ENCODE results near the gene PAK1IP1.
"Not testable (repeated sequence)": the region's sequence is repeated elsewhere in the genome, so short reads cannot be mapped to it uniquely, and the experiment has no call there.

The PAK1IP1 gene

DNA sequence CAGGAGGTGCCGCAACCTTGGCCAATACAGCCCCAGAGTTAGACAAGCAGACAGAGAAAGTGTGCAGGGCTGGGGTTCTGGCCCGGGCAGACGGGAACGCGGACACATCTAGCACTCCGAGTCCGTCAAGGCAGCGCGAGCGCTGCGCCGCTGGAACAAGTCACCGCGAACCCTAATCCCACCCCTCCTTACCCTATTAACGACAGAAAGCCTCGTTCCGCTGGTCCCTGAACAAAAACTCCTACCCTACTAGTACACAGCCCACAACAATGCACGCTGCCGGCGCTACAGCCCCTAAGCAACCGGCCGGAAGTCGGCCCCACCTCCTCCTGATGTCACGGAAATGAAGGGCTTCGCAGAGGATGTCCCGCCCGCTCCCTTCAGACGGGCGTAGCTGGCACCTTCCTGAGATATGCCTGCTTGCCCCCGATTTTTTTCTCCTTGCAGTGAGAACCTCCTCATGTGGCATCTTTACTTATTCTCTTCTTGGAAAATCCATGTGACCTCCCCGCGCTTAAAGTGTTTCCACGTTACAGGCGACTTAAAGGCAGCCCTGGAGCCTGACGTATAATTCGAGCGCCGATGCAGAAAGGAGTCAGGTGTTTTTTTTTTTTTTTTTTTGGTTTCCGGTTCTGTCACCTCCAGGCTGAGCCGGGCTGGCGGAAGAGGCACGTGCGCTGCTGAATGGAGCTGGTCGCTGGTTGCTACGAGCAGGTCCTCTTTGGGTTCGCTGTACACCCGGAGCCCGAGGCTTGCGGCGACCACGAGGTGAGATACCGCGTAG, at the start of gene PAK1IP1, which contains the start of gene C6orf52:
Gene PAK1IP1, plus strand, starts transcription at position 671 of the 784 bp plus-strand sequence. Its CDS starts 14 bp downstream, at position 685.
Gene C6orf52, minus strand, starts transcription at position 315 of the 784 bp plus-strand sequence. CDS start 7,066 bp downstream, outside the sequence.
- peak; percentile 82 for DNase-seq (ENCODE audit: low read depth)

DNA sequence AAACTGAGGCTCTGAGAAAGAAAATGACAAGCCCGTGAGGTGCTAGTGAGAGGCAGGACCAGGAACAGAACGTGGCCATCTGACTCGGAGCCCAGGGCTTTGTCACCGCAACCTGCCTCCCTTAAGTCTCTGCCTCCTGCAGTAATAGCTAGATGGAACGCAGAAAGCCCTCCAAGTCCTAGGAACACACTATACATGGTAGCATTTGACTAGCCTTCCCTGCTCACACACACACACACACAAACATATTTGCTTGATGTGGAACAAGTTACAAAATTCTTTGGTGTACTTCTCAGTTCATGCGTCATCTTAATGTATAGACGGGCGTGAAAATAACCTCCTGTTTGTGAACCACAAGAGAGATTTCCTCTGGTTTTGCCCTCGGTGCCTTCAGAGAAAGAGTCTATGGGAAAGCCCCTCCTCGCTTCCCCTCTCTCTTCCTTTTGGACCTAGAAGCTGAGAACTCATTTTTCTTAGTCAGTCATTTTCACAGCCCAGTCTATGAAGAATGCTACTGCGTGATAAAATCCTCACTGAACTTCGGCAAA, 39.2 kb upstream of the PAK1IP1 start:
- no peak for DNase-seq (ENCODE audit: low read depth)

GRCh38 chr6:10658910-10659698, 35.7 kb upstream of the PAK1IP1 start:
- DNase-seq (ENCODE audit: low read depth) = no peak

DNA sequence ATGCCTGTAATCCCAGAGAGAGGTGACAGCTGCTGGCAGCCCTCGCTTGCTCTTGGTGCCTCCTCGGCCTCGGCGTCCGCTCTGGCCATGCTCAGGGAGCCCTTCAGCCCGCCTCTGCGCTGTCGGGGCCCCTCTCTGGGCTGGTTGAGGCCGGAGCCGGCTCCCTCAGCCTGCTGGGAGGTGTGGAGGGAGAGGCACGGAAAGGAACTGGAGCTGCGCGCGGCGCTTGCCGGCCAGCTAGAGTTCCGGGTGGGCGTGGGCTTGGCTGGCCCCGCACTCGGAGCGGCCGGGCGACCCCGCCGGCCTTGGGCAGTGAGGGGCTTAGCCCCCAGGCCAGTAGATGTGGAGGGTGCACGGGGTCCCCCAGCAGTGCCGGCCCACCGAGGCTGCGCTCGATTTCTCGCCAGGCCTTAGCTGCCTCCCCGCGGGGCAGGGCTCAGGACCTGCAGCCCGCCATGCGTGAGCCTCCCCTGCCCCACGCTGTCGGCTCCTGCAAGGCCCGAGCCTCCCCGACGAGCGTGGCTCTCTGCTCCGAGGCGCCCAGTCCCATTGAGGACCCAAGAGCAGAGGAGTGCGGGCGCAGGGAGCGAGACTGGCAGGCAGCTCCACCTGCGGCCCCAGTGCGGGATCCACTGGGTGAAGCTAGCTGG, 34.9 kb upstream of the PAK1IP1 start:
- DNase-seq (ENCODE audit: low read depth) = no peak

DNA sequence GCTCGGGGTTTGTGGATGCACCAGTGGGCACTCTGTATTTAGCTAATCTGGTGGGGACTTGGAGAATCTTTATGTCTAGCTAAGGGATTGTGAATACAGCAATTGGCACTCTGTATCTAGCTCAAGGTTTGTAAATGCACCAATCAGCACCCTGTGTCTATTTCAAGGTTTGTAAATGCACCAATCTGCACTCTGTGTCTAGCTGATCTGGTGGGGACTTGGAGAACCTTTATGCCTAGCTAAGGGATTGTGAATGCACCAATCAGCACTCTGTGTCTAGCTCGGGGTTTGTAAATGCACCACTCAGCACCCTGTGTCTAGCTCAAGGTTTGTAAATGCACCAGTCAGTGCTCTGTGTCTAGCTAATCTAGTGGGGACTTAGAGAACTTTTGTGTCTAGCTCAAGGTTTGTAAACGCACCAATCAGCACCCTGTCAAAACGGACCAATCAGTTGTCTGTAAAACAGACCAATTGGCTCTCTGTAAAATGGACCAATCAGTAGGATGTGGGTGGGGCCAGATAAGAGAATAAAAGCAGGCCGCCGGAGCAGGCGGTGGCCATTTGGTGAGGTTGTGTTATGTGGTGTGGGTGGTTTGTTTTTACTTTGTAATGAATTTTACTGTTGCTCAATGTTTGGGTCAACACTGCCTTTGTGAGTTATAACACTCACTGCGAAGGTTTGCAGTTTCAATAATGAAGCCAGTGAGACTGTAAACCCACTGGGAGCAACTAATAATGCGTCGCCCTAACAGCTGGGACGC, 34.2 kb upstream of the PAK1IP1 start:
- DNase-seq (ENCODE audit: low read depth) = not testable (repeated sequence)

DNA sequence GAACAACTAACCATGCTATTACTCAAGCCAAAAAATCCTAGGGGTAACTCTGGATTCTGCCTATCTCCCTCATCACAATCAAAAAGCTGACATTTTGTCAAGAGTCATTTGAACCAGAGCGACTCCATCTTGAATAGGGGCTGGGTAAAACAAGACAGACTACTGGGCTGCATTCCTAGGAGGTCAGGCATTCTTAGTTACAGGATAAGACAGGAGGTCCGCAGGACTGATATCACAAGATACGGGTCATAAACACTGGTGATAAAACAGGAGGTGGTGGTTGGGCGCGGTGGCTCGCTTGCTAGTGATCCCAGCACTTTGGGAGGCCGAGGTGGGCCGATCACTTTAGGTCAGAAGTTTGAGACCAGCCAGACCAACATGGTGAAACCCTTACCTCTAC, 32.6 kb upstream of the PAK1IP1 start:
- DNase-seq (ENCODE audit: low read depth) = no peak

DNA sequence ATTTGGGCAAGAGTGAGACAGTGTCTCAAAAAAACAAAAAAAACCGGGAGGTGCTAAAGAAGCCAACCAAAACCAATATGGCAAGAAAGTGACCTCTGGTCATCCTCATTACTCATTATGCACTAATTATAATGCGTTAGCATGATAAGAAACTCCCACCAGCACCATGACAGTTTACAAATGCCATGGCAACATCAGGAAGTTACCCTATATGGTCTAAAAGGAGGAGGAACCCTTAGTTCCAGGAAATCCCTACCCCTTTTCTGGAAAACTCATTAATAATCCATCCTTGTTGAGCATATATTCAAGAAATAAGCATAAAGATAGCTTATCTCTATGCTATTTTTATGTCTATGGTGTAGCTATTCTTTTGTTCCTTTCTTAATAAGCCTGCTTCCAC, 32.0 kb upstream of the PAK1IP1 start:
- no peak for DNase-seq (ENCODE audit: low read depth)

GRCh38 chr6:10665595-10665994, 29.2 kb upstream of the PAK1IP1 start:
- not testable (repeated sequence) for DNase-seq (ENCODE audit: low read depth)

- no peak for DNase-seq (ENCODE audit: low read depth)
Observed at GRCh38 chr6:10668126-10668917, 26.4 kb upstream of the PAK1IP1 start.

DNA sequence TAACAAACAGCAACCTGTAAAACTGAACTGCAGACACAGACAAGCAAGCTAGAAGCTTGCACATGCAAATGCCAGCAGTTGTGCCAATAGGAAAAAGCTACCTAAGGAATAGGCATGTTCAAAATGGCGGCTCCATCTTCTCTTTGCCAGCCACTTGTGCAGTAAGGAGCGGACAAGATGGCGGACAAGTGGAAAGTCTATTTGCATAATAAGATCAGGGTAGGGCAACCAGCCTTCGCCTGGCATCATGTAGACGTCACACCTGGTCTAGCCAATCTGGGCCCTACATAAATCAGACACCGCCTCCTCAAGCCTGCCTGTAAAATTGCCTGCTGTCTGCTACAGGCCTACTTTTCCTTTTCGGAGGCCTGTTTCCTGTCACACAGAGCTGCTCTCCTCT, 18.4 kb upstream of the PAK1IP1 start:
- no peak for DNase-seq (ENCODE audit: low read depth)

DNA sequence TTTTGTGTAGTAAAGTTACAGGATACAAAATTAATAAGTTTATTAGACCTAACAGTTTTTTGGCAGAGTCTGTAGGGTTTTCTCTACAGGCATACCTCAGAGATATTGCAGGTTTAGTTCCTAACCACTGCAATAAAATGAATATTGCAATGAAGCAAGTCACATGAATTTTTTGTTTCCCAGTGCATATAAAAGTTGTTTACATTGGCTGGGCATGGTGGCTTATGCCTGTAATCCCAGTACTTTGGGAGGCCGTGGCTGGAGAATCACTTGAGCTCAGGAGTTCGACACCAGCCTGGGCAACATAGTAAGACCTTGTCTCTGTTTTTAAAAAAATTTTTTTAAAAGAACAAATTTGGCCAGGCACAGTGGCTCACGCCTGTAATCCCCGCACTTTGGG, 16.3 kb upstream of the PAK1IP1 start:
- no peak for DNase-seq (ENCODE audit: low read depth)

DNA sequence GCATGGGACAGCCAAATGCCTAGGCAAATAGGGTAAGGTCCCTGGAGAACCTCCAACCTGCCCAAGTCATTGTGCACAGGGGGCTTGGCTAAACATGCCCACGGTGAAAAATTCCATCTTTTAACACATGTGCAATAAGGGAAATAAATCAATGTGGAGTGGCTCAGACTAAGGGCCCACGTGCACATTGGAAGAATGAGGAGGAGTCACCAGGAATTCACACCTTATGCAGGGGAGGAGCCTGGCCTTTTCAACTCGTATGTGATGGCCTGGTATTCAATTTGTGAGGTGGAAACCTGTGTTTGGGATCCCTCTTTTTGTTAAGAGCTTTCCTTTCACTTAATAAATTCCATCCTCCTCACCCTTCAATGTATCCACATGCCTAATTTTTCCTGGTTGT, 13.0 kb upstream of the PAK1IP1 start:
- no peak for DNase-seq (ENCODE audit: low read depth)

- DNase-seq (ENCODE audit: low read depth) = no peak
Observed at GRCh38 chr6:10682355-10682988, 12.3 kb upstream of the PAK1IP1 start.

GRCh38 chr6:10684618-10685017, 10.2 kb upstream of the PAK1IP1 start:
- DNase-seq (ENCODE audit: low read depth) = no peak

- DNase-seq (ENCODE audit: low read depth) = no peak
Observed at GRCh38 chr6:10685092-10685915, 9.5 kb upstream of the PAK1IP1 start.

DNA sequence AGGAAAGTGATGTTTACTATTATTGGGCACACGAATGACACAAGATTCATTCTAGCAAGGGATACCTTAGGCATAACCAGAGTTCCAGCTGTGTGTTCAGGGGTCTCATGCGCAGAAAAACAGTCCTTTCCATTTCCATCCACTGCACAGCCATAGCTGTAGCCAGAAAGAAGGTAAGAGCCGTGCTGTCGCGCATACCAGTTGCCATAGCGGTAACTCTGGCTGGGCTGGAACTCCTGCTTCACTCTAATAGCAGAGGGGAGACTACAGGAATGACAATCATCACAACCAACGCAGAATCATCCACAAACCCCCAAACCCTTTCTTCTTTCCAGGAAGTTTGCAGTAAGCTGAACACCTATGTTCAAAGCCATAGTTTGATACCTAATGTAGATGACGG, 7.9 kb upstream of the PAK1IP1 start:
- DNase-seq (ENCODE audit: low read depth) = no peak

GRCh38 chr6:10687582-10687981, 7.2 kb upstream of the PAK1IP1 start:
- no peak for DNase-seq (ENCODE audit: low read depth)

GRCh38 chr6:10690651-10691445, 3.9 kb upstream of the PAK1IP1 start:
- no peak for DNase-seq (ENCODE audit: low read depth)

All from CMK (cell line).